Fibroblast of lung (primary cell): Measurements from ENCODE around the gene RCAN2. TPM values are rescaled to one million over a fixed set of nuclear protein-coding genes. Genes with fewer than 3 reads are reported as not detected.
A peak's percentile ranks its signal among the peaks of the same experiment; 100 is the strongest.

Experiments used
- DNase-seq, 2 donors: peaks; one replicate each; pipeline versions ENCODE4 v3.0.0 to v3.0.0-alpha.2; 2010; ENCODE audit warnings: low read depth in 2 of 2
- H2AFZ ChIP-seq: 2 replicates; pipeline ENCODE4 v1.5.1; 2012; ENCODE audit warnings: low read length, control low read depth, inconsistent platforms
- H3K27ac ChIP-seq: 2 replicates; pipeline ENCODE4 v1.5.1; 2011; ENCODE audit warnings: low read length, control low read depth; ENCODE audit not compliant: insufficient read depth
- H3K27me3 ChIP-seq: 2 replicates; pipeline ENCODE4 v1.5.1; 2011; ENCODE audit warnings: mild to moderate bottlenecking, low read length; ENCODE audit not compliant: control insufficient read depth, insufficient read depth
- H3K36me3 ChIP-seq: 2 replicates; pipeline ENCODE4 v1.5.1; 2011; ENCODE audit warnings: low read length; ENCODE audit not compliant: control insufficient read depth, insufficient read depth
- H3K4me1 ChIP-seq: 2 replicates; pipeline ENCODE4 v1.5.1; 2011; ENCODE audit warnings: low read length; ENCODE audit not compliant: control insufficient read depth, insufficient read depth; ENCODE audit errors: extremely low read depth
- H3K4me2 ChIP-seq: 2 replicates; pipeline ENCODE4 v1.5.1; 2011; ENCODE audit warnings: low read length, control low read depth; ENCODE audit not compliant: insufficient read depth; ENCODE audit errors: extremely low read depth
- H3K4me3 ChIP-seq, 4 experiments: fragments of 200-600 bp in 1 of 4; sonication (generic) in 1 of 4; replicated peaks in 1 of 4; 2 replicates each; pipeline ENCODE4 v1.5.1; 2011 to 2016; ENCODE audit warnings: low read length in 4 of 4, low read depth in 3 of 4, mild to moderate bottlenecking in 3 of 4, control low read depth in 2 of 4, inconsistent platforms in 1 of 4, mixed read lengths in 1 of 4; ENCODE audit not compliant: insufficient read depth in 1 of 4; ENCODE audit errors: control extremely low read depth in 1 of 4
- H3K79me2 ChIP-seq: 2 replicates; pipeline ENCODE4 v1.5.1; 2012; ENCODE audit warnings: mild to moderate bottlenecking, low read length, inconsistent platforms; ENCODE audit not compliant: control insufficient read depth, insufficient read depth
- H3K9ac ChIP-seq: 2 replicates; pipeline ENCODE4 v1.5.1; 2011; ENCODE audit warnings: mild to moderate bottlenecking, low read length, control low read depth; ENCODE audit not compliant: insufficient read depth
- H3K9me3 ChIP-seq: 2 replicates; pipeline ENCODE4 v1.5.1; 2012; ENCODE audit warnings: low read depth, low read length; ENCODE audit not compliant: control insufficient read depth, insufficient read depth
- H4K20me1 ChIP-seq: 2 replicates; pipeline ENCODE4 v1.5.1; 2011; ENCODE audit warnings: low read length; ENCODE audit not compliant: control insufficient read depth, insufficient read depth; ENCODE audit errors: extremely low read depth
- CTCF ChIP-seq, 2 donors: IDR thresholded peaks in 1 of 2; conservative IDR thresholded peaks in 1 of 2; 1 replicate in 1 of 2; 2 replicates in 1 of 2; pipeline ENCODE4 v1.5.1; 2011 to 2012; ENCODE audit warnings: low read length in 2 of 2, control low read depth in 1 of 2, inconsistent platforms in 1 of 2, low read depth in 1 of 2, mild to moderate bottlenecking in 1 of 2
- EZH2 ChIP-seq: IDR thresholded peaks from 2 replicates; pipeline ENCODE4 v1.5.1; 2012; ENCODE audit warnings: low read length, control low read depth, mild to moderate bottlenecking; ENCODE audit errors: missing control alignments
- polyA plus RNA-seq, 2 donors: library from polyadenylated mRNA; depleted of rRNA in 1 of 2; stranded (reverse) in 1 of 2; unstranded in 1 of 2; fragments of >200 nt; gene quantifications; 2 replicates each; pipeline ENCODE4 v1.2.1, GENCODE V29; 2011 to 2012; ENCODE audit warnings: missing spikeins in 1 of 2
- total RNA-seq: library from RNA; depleted of rRNA; stranded (reverse); fragments of >200 nt; gene quantifications from 2 replicates; pipeline ENCODE4 v1.2.1, GENCODE V29; 2014

RCAN2 gene
- total and polyA plus RNA-seq, 2 donors (not counting 1 experiment from before 2014, with no cell fraction given), result 11.7 to 38.0 TPM

- H3K4me3 ChIP-seq, result no peak overlapping the region
- H3K9ac ChIP-seq, result no peak overlapping the region
- no peaks in the 10 kb centered on the region for H4K20me1 ChIP-seq
- H3K27ac ChIP-seq, result no peak overlapping the region
- H2AFZ ChIP-seq, result no peak overlapping the region
- H3K79me2 ChIP-seq, result no peaks in the 10 kb centered on the region
- no peaks in the 10 kb centered on the region for H3K9me3 ChIP-seq
- H3K4me2 ChIP-seq, result no peak overlapping the region
- H3K36me3 ChIP-seq, result no peaks in the 10 kb centered on the region
- no peak for DNase-seq
- H3K4me1 ChIP-seq, result no peaks in the 10 kb centered on the region
- no peaks in the 10 kb centered on the region for H3K27me3 ChIP-seq
- no peak for TF ChIP-seq CTCF (conservative IDR thresholded peaks at IDR 0.05 in 1 of 2, IDR thresholded peaks at IDR 0.05 in 1 of 2; ENCODE audit: low read depth in 1 of 2, low read length in 2 of 2)
- no peak for TF ChIP-seq EZH2
These were observed 78.6 kb downstream of the RCAN2 start for GRCh38 chr6:46412662-46413061.

- Histone ChIP-seq H3K9ac (no peak overlapping the region), H3K4me2 (no peak overlapping the region), H3K36me3 (no peaks in the 10 kb centered on the region), H3K27ac (no peak overlapping the region), H3K79me2 (no peaks in the 10 kb centered on the region), H3K27me3 (no peaks in the 10 kb centered on the region), H3K9me3 (no peaks in the 10 kb centered on the region), H4K20me1 (no peaks in the 10 kb centered on the region), H3K4me1 (no peaks in the 10 kb centered on the region), H2AFZ (no peak overlapping the region), H3K4me3 (no peak overlapping the region)
- TF ChIP-seq EZH2, result no peak
- TF ChIP-seq CTCF (conservative IDR thresholded peaks at IDR 0.05 in 1 of 2, IDR thresholded peaks at IDR 0.05 in 1 of 2; ENCODE audit: low read depth in 1 of 2, low read length in 2 of 2), result no peak
- DNase-seq, result peak in 1 of 2 donors; percentile 4
These were observed 79.6 kb downstream of the RCAN2 start for GRCh38 chr6:46411456-46412197.

- H4K20me1 ChIP-seq, result no peaks in the 10 kb centered on the region
- no peak overlapping the region for H3K27ac ChIP-seq
- TF ChIP-seq CTCF (conservative IDR thresholded peaks at IDR 0.05 in 1 of 2, IDR thresholded peaks at IDR 0.05 in 1 of 2; ENCODE audit: low read depth in 1 of 2, low read length in 2 of 2) (peak; percentile 42 to 60), EZH2 (no peak)
- H3K9ac ChIP-seq, result no peak overlapping the region
- H3K4me3 ChIP-seq, result no peak overlapping the region
- no peak overlapping the region for H3K4me2 ChIP-seq
- no peaks in the 10 kb centered on the region for H3K9me3 ChIP-seq
- no peak overlapping the region for H2AFZ ChIP-seq
- DNase-seq, result peak; percentile 38 to 57
- no peaks in the 10 kb centered on the region for H3K27me3 ChIP-seq
- no peaks in the 10 kb centered on the region for H3K4me1 ChIP-seq
- no peaks in the 10 kb centered on the region for H3K36me3 ChIP-seq
- H3K79me2 ChIP-seq, result no peaks in the 10 kb centered on the region
These were observed 80.8 kb downstream of the RCAN2 start for GRCh38 chr6:46410334-46410953.
